Lung (tissue), 12 donors: ENCODE data around the gene PCDHGA1. TPM values are rescaled to one million over a fixed set of nuclear protein-coding genes. Genes with fewer than 3 reads are reported as not detected.

ENCODE experiments used
- ATAC-seq: fragments of 200-7000 bp; cut with Tn5 transposase; one replicate; pipeline ENCODE4 v1.9.1; 2020; ENCODE audit warnings: moderate number of reproducible peaks; ENCODE audit not compliant: insufficient read depth, low FRiP score
- DNase-seq, 3 donors: peaks; one replicate each; pipeline ENCODE4 v3.0.0-alpha.2; 2013 to 2017
- H3K27ac ChIP-seq, 2 donors: one replicate each; pipeline ENCODE4 v1.5.1; 2013; ENCODE audit warnings: mild to moderate bottlenecking in 2 of 2, moderate library complexity in 2 of 2, control low read depth in 1 of 2, inconsistent platforms in 1 of 2, low read depth in 1 of 2, low read length in 1 of 2
- H3K27me3 ChIP-seq, 3 donors: one replicate each; pipeline ENCODE4 v1.5.1; 2013; ENCODE audit warnings: low read length in 2 of 3; ENCODE audit not compliant: control insufficient read depth in 3 of 3, insufficient read depth in 3 of 3
- H3K36me3 ChIP-seq, 4 donors: one replicate each; pipeline ENCODE4 v1.5.1; 2013; ENCODE audit warnings: low read length in 4 of 4, mild to moderate bottlenecking in 1 of 4, moderate library complexity in 1 of 4; ENCODE audit not compliant: control insufficient read depth in 4 of 4, insufficient read depth in 4 of 4
- H3K4me1 ChIP-seq, 5 donors: one replicate each; pipeline ENCODE4 v1.5.1; 2013; ENCODE audit warnings: low read length in 5 of 5, mild to moderate bottlenecking in 2 of 5, moderate library complexity in 1 of 5; ENCODE audit not compliant: control insufficient read depth in 5 of 5, insufficient read depth in 5 of 5
- H3K4me3 ChIP-seq: one replicate; pipeline ENCODE4 v1.5.1; 2013; ENCODE audit warnings: mild to moderate bottlenecking, control low read depth, moderate library complexity
- H3K9ac ChIP-seq, 2 donors: one replicate each; pipeline ENCODE4 v1.5.1; 2013; ENCODE audit warnings: low read length in 2 of 2, control low read depth in 1 of 2; ENCODE audit not compliant: insufficient read depth in 1 of 2
- H3K9me3 ChIP-seq, 4 donors: one replicate each; pipeline ENCODE4 v1.5.1; 2013; ENCODE audit warnings: low read length in 3 of 4, mild to moderate bottlenecking in 1 of 4, moderate library complexity in 1 of 4; ENCODE audit not compliant: control insufficient read depth in 4 of 4, insufficient read depth in 3 of 4
- CTCF ChIP-seq: IDR thresholded peaks from 2 replicates; pipeline ENCODE4 v1.5.1; 2012; ENCODE audit warnings: mild to moderate bottlenecking; ENCODE audit errors: control extremely low read depth, extremely low read depth
- WGBS, 2 donors: extraction: QIAGEN DNeasy Blood & Tissue Kit; methylation state at CpG; one replicate each; pipeline ENCODE4 v1.1.7; 2013; 5-methylcytosine and 5-hydroxymethylcytosine counted together
- polyA plus RNA-seq, 2 donors: library from polyadenylated mRNA; stranded (reverse); fragments of 200-250 nt; gene quantifications; one replicate each; pipeline ENCODE4 v1.2.1, GENCODE V29; 2013
- total RNA-seq, 2 donors: library from RNA; depleted of rRNA in 1 of 2; stranded (reverse); fragments of >200 nt in 1 of 2; gene quantifications; one replicate each; pipeline ENCODE4 v1.2.1, GENCODE V29; 2014 to 2021
- donor health status: control.
- donor health status: control.
- donor health status: Bipolar disorder and iron deficiency.
- donor health status: healthy.
- donor health status: DM: yes; HTN: yes; CAD: no.

PCDHGA1 gene
- total and polyA plus RNA-seq, 4 donors, result 0.15 to 0.71 (median 0.36) TPM

DNA sequence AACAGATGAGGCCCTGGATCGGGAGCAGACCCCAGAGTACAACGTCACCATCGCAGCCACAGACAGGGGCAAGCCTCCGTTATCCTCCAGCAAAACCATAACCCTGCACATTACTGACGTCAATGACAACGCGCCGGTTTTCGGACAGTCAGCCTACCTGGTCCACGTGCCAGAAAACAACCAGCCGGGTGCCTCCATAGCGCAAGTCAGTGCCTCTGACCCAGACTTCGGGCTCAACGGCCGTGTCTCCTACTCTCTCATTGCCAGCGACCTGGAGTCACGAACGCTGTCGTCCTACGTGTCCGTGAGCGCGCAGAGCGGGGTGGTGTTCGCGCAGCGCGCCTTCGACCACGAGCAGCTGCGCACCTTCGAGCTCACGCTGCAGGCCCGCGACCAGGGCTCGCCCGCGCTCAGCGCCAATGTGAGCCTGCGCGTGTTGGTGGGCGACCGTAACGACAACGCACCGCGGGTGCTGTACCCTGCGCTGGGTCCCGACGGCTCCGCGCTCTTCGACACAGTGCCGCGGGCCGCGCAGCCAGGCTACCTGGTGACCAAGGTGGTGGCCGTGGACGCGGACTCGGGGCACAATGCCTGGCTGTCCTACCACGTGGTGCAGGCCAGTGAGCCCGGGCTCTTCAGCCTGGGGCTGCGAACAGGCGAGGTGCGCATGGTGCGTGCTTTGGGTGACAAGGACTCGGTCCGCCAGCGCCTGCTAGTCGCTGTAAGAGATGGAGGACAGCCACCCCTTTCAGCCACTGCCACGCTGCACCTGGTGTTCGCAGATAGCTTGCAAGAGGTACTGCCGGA, 89.0 kb downstream of the PCDHGA1 start:
- Histone ChIP-seq H3K4me3 (no peak overlapping the region), H3K27me3 (peaks cover 0 to 4% (median under 1%) of the 10 kb centered on the region in 3 donors), H3K27ac (no peak overlapping the region), H3K36me3 (peaks cover 0 to 30% (median 0%) of the 10 kb centered on the region in 4 donors), H3K4me1 (peaks cover 0 to 3% (median 0%) of the 10 kb centered on the region in 5 donors), H3K9me3 (peaks cover 5 to 57% (median 34%) of the 10 kb centered on the region in 4 donors), H3K9ac (no peak overlapping the region)
- no peak for ATAC-seq
- 28 to 31% methylated on average over 73 to 74 of the region's 74 CpGs for WGBS, 2 donors
- TF ChIP-seq CTCF, result no peak
- no peak for DNase-seq

- H3K36me3 ChIP-seq, result peaks cover 0 to 34% (median under 1%) of the 10 kb centered on the region in 4 donors
- 8 to 13% methylated on average over 42 of the region's 42 CpGs for WGBS, 2 donors
- DNase-seq (peak; percentile 41 to 51 (median 41)), ATAC-seq (no peak)
- H3K27me3 ChIP-seq, result peaks cover 0 to 4% (median 0%) of the 10 kb centered on the region in 3 donors
- H3K27ac ChIP-seq, result no peak within 1 kb of the TSS
- peak; percentile 18 for TF ChIP-seq CTCF
- peaks cover 5 to 49% (median 37%) of the 10 kb centered on the region in 4 donors for H3K9me3 ChIP-seq
- no peak within 1 kb of the TSS for H3K9ac ChIP-seq
- H3K4me3 ChIP-seq, result peak within 1 kb of the TSS; percentile 37
- H3K4me1 ChIP-seq, result peaks cover 0 to 3% (median 0%) of the 10 kb centered on the region in 5 donors
These were observed 90.7 kb downstream of the PCDHGA1 start, which contains the start of gene PCDHGA11 for GRCh38 chr5:141420855-141421488. Gene PCDHGA11 (plus strand): TSS chr5:141421051. CDS start chr5:141421228, 177 bp downstream.

DNA sequence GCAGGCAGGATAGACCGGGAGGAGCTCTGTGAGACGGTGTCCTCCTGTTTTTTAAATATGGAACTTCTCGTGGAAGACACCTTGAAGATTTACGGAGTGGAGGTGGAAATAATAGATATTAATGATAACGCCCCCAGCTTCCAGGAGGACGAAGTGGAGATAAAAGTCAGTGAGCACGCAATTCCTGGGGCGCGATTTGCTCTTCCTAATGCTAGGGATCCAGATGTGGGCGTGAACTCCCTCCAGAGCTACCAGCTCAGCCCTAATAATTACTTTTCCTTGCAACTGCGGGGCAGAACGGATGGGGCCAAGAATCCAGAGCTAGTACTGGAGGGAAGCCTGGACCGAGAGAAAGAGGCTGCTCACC, 91.2 kb downstream of the PCDHGA1 start:
- H3K27me3 ChIP-seq, result peaks cover 0 to 4% (median 0%) of the 10 kb centered on the region in 3 donors
- ATAC-seq, result no peak
- WGBS, 2 donors, result 8 to 14% methylated on average over 13 of the region's 13 CpGs
- peaks cover 0 to 39% (median under 1%) of the 10 kb centered on the region in 4 donors for H3K36me3 ChIP-seq
- H3K4me3 ChIP-seq, result no peak overlapping the region
- peaks cover 5 to 53% (median 38%) of the 10 kb centered on the region in 4 donors for H3K9me3 ChIP-seq
- peaks cover 0 to 3% (median 0%) of the 10 kb centered on the region in 5 donors for H3K4me1 ChIP-seq
- H3K27ac ChIP-seq, result no peak overlapping the region
- no peak for DNase-seq
- TF ChIP-seq CTCF, result no peak
- H3K9ac ChIP-seq, result no peak overlapping the region
